HG02981 (cell line): Measurements from ENCODE around the gene SHC2.
A peak's percentile ranks its signal among the peaks of the same experiment; 100 is the strongest.

ENCODE experiments used
- ATAC-seq: cut with Tn5 transposase; IDR thresholded peaks from one replicate; pipeline ENCODE4 v1.9.1; 2021; ENCODE audit warnings: mild to moderate bottlenecking, moderate library complexity; ENCODE audit not compliant: unreplicated experiment

The SHC2 gene

GRCh38 chr19:460877-461720 is at the start of gene SHC2:
Gene SHC2 (minus strand): TSS chr19:461033. CDS start chr19:460996, 37 bp downstream.
- no peak for ATAC-seq

- no peak for ATAC-seq
Measured at GRCh38 chr19:508204-509150, 47.6 kb upstream of the SHC2 start.

- ATAC-seq = peak; percentile 46
Measured at GRCh38 chr19:507286-508203, 46.7 kb upstream of the SHC2 start, which contains the start of gene TPGS1. Gene TPGS1 (plus strand): TSS chr19:507497. CDS start chr19:507507, 10 bp downstream.

GRCh38 chr19:506404-507285 is 45.8 kb upstream of the SHC2 start:
- peak; percentile 57 for ATAC-seq

- ATAC-seq = no peak
Measured at GRCh38 chr19:504616-505015, 43.8 kb upstream of the SHC2 start.

GRCh38 chr19:501646-502045 is 40.8 kb upstream of the SHC2 start:
- no peak for ATAC-seq

- no peak for ATAC-seq
Measured at GRCh38 chr19:498977-499623, 38.3 kb upstream of the SHC2 start.

GRCh38 chr19:498511-498891 is 37.7 kb upstream of the SHC2 start:
- ATAC-seq = no peak

- ATAC-seq = no peak
Measured at GRCh38 chr19:497869-498510, 37.2 kb upstream of the SHC2 start.

GRCh38 chr19:497491-497868 is 36.6 kb upstream of the SHC2 start:
- ATAC-seq = no peak

- ATAC-seq = no peak
Measured at GRCh38 chr19:496986-497385, 36.2 kb upstream of the SHC2 start.

GRCh38 chr19:496112-496665 is 35.4 kb upstream of the SHC2 start, which contains the start of gene MADCAM1:
Gene MADCAM1 (plus strand): TSS chr19:496486. CDS start chr19:496500, 14 bp downstream.
- no peak for ATAC-seq

- no peak for ATAC-seq
Measured at GRCh38 chr19:495402-496111, 34.7 kb upstream of the SHC2 start.

GRCh38 chr19:495081-495401 is 34.2 kb upstream of the SHC2 start:
- ATAC-seq = no peak

- ATAC-seq = no peak
Measured at GRCh38 chr19:494171-495080, 33.6 kb upstream of the SHC2 start.

- ATAC-seq = no peak
Measured at GRCh38 chr19:493391-494170, 32.7 kb upstream of the SHC2 start.
